ENCODE measurements around the gene SOWAHC.
"Not testable (repeated sequence)": the region's sequence is repeated elsewhere in the genome, so short reads cannot be mapped to it uniquely, and the experiment has no call there.

The SOWAHC gene, protein sequence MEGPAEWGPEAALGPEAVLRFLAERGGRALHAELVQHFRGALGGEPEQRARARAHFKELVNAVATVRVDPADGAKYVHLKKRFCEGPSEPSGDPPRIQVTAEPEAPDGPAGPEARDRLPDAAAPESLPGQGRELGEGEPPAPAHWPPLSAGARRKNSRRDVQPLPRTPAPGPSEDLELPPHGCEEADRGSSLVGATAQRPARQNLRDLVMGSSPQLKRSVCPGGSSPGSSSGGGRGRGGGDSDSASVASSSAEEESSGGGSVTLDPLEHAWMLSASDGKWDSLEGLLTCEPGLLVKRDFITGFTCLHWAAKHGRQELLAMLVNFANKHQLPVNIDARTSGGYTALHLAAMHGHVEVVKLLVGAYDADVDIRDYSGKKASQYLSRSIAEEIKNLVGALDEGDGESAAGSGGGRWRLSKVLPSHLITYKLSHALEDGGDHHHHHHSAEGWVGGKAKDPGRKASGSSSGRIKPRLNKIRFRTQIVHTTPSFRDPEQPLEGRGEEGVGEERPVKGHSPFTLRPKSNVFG

DNA sequence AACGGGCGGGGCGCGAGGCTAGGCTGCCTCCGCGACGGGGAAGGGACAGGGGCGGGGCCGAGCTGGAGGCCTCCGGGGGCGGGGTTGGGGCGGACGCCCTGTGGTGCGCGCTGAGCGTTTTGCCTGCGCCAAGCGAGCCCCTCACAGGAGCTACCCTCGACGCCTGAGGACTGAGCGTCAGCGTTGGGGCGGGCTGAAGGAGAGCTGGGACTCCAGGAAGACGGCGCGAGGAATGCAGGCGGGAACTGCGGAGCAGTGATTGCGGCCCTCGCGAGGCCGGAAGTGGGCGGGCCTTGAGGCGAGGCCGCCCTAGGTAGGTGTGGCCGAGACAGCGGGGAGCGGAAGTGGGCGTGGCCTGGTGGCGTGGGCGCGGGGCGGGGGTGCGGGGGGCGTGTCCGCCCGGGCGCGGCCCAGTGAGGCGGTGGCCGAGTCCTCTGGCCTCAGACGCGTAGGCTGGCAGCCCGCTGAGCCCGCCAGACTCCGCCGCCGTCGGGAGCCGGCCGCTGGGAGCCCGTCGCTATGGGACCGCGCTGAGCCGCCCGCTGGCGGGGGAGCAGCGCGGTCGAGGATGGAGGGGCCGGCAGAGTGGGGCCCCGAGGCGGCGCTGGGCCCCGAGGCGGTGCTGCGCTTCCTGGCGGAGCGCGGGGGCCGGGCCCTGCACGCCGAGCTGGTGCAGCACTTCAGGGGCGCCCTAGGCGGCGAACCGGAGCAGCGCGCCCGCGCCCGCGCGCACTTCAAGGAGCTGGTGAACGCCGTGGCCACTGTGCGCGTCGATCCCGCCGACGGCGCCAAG lies at the start of gene SOWAHC, which contains the start of gene SEPTIN10:
TSS of gene SOWAHC (plus strand) at position 443 of the 793 bp plus-strand sequence. CDS start at position 569, 126 bp downstream.
TSS of gene SEPTIN10 (minus strand) at position 45 of the 793 bp plus-strand sequence. CDS start 139 bp downstream, outside the sequence.
- peak; percentile 97 for DNase-seq (ENCODE audit: low read depth)

DNA sequence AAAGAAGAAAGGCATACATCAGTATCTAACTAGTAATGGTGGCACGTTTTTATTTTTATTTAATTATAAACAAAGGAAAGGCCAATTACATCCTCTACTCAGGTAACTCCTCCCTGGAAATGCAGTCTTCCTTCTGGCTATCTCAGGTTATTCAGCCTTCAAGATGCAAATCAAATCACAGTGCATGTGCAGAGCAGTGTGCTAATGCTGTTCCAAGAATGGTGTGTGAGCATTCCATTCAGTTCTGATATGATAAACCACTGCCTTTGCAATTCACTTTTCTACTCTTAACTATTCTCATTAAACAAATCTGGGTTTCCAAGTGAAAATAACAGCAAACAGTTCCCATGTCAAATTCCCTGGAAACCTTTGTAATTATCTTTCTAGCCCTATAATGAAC lies 38.8 kb upstream of the SOWAHC start:
- DNase-seq (ENCODE audit: low read depth), result no peak

DNA sequence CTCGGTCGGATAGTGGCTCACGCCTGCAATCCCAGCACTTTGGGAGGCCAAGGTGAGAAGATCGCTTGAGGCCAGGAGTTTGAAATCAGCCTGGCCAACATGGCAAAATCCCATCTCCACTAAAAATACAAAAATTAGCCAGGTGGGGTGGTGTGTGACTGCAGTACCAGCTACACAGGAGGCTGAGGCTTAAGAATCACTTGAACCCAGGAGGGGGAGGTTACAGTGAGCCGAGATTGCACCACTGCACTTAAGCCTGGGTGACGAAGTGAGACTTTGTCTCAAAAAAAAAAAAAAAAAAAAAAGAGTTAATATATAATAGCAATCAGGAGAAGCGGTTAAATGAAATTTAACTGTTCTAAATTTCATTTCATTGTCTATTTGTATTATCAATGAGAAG lies 36.5 kb upstream of the SOWAHC start:
- DNase-seq (ENCODE audit: low read depth), result not testable (repeated sequence)

DNA sequence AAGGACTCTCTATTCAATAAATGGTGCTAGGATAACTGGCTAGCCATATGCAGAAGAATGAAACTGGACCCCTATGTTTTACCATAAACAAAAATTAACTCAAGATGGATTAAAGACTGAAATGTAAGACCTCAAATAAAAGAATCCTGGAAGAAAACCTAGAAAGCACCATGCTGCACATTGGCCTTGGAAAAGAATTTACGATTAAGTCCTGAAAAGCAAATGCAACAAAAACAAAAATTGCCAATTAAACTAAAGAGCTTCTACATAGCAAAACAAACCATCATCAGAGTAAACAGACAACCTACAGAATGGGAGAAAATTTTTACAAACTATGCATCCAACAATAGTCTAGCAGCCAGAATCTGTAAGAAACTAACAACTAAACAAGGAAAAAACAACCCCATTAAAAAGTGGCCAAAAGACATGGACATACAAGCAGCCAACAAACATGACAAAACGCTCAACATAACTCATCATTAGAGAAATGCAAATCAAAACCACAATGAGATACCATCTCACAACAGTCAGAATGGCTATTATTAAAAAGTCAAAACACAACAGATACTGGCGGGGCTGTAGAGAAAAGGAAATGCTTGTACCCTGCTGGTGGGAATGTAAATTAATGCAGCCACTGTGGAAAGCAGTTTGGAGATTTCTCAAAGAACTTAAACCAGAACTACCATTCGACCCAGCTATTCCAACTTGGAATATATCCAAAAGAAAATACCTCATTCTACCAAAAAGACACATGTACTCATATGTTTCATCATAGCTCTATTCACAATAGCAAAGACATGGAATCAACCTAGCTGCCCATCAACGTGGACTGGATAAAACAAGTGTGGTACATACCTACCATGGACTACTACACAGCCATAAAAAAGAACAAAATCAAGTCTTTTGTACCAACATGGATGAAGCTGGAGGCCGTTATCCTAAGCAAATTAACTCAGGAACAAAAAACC lies 31.0 kb upstream of the SOWAHC start:
- no peak for DNase-seq (ENCODE audit: low read depth)

DNA sequence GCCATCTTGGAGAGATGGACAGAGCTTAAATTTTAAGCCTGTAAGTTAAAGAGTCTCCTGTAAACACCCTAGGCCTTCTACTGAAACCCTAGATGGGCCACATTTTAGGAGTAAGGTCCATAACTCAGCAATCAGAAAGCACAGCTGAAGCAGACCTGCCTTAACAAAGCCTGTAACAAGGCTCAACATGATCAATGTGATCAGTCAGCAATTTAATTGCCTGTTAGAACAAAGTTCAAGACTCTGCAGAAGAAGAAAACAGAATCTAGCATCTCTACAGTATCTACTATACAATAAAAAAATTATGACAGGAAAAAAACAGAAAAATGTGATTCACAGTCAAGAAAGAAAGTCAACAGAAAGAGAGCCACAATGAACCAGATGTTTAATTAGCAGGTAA lies 27.5 kb upstream of the SOWAHC start:
- no peak for DNase-seq (ENCODE audit: low read depth)

DNA sequence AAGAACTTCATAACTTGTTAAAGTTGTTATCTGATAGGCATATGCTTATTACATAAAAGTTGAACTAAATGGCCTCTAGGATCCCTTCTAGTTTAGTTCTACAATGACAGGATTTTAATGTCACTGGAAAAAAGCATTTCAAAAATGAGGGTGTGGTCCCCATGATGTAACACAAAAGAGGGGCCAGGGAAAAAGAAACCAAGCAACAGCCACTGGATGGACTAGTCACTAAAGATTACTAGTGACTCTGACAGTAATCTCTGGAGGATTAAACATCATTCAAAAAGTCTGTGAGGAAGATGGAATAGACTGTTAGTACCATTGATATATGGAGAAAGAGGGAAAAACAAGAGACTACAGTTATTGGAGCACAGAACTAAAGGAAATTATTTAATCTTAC lies 23.0 kb upstream of the SOWAHC start:
- no peak for DNase-seq (ENCODE audit: low read depth)

DNA sequence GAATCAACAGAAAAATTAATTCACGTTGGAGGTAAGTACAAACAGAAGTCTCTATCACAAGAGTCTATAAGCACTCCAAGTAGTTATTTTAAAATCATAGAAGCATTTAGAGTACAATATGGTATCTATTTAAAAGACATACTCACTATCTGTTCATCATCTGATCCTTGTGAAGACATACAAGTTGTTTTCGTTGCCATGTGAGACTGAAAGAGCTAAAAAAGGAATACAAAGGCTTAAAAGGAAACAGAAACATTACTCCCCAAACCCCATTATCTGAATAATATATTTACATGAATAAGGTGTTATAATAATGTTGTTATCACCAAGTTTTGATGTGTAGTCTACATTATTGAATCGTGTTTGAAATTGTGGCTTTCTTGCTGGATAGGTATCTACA lies 21.3 kb upstream of the SOWAHC start:
- DNase-seq (ENCODE audit: low read depth), result no peak

DNA sequence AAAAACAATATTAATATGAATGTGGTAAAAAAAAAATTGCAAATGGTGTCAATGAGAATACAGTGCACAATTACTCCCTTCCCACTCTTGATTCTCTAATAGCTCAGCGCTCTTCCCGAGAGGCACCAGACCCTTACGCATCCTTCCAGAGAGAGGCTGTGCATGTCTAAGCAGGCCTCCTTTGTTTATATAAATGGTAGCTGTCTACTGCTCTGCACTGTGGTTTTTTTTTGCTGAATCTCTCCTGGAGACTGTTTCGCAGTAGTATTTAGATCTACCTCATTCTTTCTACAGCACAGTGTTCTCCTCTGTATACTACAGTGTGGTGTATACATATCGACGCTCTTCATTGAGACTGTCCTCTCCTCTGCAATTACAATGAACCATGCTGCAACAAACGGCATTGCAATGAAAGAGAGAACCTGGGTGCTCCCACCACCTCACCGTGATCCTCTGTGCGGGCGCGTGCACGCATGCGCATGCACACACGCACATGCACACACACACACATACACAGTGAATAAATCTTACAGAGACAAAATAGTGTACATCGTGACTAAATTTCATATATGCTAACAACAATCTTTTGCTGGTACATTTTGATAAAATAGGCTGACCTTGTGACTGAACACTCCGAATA lies 19.8 kb upstream of the SOWAHC start:
- DNase-seq (ENCODE audit: low read depth), result no peak

DNA sequence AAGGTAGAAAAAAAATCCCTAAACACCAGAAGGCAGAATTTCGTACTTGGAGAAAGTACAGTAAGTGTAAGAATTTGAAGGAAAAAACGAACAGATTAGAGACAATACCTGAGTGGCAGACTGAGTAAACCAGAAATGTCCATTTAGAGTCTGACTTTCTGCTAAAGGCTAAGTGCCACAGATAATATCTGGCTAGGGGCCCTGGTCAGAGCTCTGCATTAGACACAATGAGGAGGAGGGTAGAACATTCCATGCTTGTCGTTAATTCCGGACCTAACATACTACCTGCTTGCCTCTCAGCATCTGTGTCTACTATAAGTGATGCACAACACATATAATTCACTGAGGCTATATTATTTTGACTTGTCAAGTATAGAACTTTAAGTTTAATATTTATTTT lies 18.5 kb upstream of the SOWAHC start:
- DNase-seq (ENCODE audit: low read depth), result no peak

DNA sequence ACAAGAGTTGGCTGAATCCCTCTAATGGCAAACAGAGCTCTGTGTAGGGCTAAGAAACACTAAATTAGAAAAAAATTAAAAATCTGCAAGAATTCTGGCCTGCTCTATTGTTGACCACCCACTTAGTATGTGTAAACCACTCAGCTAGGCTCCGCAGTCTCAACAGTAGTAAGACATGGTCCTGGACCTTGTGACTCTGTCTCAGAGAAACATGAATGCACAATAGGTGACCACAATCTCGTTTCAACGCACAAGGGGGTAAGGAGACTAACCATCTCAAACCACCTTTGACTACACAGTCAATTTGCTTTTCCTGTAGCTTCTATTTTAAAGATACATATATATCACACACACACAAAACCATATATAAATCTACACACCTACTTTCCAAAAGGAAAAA lies 16.9 kb upstream of the SOWAHC start:
- DNase-seq (ENCODE audit: low read depth), result no peak

DNA sequence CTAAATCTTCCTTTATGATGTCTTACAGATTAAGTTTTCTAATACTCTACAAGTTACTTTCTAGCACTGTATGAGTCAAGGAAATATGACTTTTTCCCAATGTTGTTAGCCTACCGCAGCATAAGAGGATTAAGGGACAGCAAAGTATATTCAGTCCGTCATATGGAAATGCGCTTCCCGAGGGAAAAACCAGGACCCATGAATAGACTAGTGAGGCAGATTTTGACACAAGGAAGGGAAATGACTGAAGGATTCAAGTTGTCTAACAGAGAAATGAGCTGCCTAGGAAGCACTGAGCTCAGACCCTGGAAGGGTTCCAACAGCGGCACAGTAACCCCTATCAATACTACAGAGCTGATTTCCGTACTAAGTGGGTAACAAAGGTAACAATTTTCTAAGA lies 12.4 kb upstream of the SOWAHC start:
- no peak for DNase-seq (ENCODE audit: low read depth)

DNA sequence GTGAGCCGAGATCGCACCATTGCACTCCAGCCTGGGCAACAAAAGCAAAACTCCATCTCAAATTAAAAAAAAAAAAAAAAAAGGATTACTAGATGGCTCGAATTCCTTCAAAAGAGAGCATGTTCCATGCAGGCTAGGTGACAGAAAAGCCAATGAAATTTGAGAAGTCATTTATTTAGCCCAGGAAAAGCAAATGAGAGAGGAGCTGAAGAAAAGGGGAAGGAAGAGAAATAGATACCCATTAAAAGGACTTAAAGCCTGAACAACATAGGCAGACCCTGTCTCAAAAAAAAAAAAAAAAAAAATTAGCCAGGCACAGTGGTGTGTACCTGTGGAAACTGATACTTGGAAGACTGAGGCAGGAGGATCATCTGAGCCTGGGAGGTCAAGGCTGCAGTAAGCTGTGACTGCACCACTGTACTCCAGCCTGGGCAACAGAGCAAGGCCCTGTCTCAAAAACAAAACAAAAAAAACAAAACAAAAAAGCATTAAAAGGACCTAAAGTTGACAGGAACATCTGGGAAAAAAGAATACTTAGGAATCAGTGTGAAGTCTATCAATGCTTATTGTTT lies 11.5 kb upstream of the SOWAHC start:
- no peak for DNase-seq (ENCODE audit: low read depth)

DNA sequence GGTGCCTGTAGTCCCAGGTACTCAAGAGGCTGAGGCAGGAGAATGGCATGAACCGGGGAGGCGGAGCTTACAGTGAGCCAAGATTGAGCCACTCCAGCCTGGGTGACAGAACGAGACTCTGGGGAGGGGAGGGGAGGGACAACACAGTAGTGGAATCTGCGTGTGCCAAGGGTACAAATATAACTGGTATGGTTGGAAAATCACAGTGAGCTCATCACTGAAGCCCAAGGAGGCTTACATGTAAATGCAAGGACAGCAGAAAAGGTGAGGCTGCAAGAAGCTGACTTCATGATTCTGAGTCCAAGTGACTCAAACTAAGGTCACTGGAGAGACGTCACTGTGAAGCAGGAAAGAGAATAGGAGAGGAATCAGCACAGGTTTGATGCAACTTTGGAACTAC lies 9.6 kb upstream of the SOWAHC start:
- no peak for DNase-seq (ENCODE audit: low read depth)

DNA sequence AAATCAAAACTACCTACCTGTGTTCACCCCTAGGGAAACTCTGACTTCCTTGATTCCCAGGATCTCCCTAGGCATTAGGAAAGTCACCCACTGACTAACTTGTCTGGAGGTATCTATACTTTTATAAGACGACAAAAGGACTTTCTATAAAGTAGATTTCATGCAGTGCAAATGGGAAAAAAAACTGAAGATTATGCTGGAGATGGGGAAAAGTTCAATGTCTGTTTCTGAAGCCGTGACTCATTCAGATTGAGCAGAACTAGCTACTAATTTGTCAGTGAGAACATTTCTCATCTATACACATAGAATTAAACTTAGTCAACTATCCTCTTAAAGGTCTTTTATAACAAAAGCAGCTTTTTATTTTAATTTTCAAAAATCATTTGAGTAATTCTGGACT lies 6.4 kb upstream of the SOWAHC start:
- DNase-seq (ENCODE audit: low read depth), result no peak

DNA sequence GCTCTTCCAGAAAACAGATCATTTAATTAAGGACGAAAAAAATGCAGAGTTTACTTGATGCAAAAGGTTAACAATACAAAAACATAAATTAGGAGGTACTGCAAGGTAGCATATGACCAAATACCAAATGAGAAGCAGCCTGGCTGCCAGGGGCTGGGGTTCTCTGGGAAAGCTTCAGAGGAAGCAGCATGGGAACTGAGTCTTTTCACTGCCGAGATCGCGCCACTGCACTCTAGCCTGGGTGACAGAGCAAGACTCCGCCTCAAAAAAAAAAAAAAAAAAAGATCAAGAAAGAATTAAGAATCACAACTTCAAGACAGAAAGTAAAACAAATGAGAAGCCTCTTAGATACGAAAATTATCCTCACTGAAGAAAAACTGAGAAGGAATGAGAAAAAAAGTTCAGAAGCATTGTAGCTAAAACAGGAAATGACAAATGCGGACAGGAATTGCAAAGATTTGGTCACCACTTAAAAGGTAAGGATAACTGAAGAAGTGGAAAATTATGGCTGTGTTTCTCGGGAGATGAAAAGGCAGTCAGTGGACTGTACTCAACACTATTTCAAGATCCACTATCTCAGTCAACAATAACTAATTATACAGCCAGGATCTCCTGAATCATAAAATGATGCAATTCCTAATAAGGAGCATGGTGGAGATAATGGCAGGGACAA lies 4.7 kb upstream of the SOWAHC start:
- DNase-seq (ENCODE audit: low read depth), result peak; percentile 75

DNA sequence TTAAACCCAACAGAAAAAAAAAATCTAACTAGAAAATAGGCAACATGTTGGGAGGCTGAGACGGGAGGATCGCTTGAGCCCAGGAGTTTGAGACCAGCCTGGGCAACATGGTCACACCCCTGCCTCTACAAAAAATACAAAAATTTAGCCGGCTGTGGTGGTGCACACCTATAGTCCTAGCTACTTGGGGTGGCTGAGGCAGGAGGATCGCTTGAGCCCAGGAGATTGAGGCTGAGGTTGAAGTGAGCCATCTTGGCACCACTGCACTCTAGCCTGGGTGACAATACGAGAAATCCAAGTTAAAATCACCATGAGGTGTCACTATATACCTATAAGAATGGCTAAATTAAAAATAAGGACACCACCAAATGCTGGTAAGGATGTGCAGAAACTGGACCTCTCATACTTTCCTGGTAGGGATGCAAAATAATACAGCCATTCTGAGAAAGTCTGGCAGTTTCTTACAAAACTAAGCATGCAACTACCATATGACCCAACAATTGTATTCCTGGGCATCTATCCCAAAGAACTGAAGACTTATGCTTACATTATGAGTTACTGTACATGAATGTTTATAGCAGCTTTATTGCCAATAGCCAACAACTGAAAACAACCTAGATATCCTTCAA lies 2.6 kb upstream of the SOWAHC start:
- peak; percentile 78 for DNase-seq (ENCODE audit: low read depth)

DNA sequence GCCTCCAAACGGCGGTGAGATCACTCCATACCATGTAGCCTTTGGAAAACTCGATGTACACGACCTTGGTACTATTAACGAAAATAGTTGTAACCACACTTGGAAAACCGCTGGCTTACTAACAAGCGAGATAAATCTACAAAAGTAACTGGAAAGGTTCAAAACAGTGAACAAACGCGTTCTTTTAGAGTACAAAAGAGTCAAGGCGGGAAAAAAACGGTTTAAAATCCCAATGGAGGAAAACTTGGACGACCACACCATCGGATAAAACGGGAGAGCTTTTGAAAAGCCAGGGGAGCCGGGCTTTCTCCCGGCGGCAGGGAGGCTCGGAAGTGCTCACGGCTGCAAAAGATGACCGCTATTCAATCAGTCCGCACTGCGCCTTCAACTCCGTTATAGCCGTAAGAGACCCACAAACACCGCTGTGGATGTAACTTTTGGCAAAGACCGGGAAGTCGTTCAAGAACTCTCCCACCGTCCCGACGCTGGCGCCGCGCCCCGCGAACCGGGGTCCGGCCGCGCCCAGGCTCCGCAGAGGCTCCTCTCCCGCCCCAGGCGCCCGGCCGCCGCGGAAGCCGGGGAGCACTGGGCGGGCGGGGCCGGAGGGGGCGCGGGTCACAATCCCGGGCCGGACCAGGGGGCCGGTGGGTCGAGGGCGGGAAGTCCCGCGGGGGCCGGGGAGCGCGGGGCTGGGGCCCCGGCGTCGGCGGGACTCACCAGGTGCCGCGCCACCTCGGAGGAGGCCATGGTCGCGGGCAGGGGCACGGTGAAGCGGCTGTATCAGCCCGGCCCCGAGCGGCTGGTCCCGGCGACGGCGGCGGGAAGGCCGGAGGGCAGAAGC lies 863 bp upstream of the SOWAHC start:
- no peak for DNase-seq (ENCODE audit: low read depth)

DNA sequence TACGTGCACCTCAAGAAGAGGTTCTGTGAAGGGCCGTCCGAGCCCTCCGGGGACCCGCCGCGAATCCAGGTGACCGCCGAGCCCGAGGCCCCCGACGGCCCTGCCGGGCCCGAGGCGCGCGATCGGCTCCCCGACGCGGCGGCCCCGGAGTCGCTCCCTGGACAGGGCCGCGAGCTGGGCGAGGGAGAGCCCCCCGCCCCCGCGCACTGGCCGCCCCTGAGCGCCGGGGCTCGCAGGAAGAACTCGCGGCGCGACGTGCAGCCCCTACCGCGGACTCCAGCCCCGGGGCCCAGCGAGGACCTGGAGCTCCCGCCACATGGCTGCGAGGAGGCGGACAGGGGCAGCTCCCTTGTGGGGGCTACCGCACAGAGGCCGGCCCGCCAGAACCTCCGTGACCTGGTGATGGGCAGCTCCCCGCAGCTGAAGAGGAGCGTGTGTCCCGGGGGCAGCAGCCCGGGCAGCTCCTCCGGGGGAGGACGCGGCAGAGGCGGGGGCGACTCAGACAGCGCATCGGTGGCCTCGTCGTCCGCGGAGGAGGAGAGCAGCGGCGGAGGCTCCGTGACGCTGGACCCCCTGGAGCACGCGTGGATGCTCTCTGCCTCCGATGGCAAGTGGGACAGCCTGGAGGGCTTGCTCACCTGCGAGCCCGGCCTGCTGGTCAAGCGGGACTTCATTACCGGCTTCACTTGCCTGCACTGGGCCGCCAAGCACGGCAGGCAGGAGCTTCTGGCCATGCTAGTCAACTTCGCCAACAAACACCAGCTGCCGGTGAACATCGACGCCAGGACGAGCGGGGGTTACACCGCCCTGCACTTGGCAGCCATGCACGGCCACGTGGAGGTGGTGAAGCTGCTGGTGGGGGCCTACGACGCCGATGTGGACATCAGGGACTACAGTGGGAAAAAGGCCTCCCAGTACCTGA lies 812 bp downstream of the SOWAHC start:
- no peak for DNase-seq (ENCODE audit: low read depth)
